ENCODE measurements around the gene HASPIN.

DNA sequence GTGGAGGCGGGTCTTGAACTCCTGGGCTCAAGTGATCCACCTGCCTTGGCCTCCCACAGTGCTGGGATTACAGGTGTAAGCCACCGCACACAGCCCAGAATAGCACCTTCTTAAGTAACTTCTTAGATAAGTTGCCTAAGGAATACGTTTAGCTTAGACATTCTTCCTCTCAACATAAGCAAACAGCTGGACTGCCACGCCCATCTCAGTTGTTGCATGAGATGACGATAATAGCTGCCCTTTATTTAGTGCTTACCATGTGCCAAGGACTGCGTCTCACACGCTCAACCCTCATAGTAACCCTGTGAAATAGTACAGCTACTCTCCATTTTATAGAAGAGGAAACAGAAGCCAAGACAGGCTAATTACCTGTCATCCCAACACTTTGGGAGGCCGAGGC is 11.8 kb downstream of the HASPIN start:
- TF ChIP-seq, protein P1, sequence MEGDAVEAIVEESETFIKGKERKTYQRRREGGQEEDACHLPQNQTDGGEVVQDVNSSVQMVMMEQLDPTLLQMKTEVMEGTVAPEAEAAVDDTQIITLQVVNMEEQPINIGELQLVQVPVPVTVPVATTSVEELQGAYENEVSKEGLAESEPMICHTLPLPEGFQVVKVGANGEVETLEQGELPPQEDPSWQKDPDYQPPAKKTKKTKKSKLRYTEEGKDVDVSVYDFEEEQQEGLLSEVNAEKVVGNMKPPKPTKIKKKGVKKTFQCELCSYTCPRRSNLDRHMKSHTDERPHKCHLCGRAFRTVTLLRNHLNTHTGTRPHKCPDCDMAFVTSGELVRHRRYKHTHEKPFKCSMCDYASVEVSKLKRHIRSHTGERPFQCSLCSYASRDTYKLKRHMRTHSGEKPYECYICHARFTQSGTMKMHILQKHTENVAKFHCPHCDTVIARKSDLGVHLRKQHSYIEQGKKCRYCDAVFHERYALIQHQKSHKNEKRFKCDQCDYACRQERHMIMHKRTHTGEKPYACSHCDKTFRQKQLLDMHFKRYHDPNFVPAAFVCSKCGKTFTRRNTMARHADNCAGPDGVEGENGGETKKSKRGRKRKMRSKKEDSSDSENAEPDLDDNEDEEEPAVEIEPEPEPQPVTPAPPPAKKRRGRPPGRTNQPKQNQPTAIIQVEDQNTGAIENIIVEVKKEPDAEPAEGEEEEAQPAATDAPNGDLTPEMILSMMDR (conservative IDR thresholded peaks at IDR 0.05): no peak
- no peak for TF ChIP-seq EZH2 (IDR thresholded peaks at IDR 0.05; ENCODE audit: low read depth)

Data from PC-9 (cell line).